Epithelial cell of proximal tubule (primary cell): ENCODE results near the gene RNF217. TPM values are rescaled to one million over a fixed set of nuclear protein-coding genes. Genes with fewer than 3 reads are reported as not detected.
A peak's percentile ranks its signal among the peaks of the same experiment; 100 is the strongest.

ENCODE experiments used
- DNase-seq: peaks from one replicate; pipeline ENCODE4 v3.0.0-alpha.2; 2011; ENCODE audit warnings: low read depth
- H3K4me3 ChIP-seq: 2 replicates; pipeline ENCODE4 v1.5.1; 2011; ENCODE audit warnings: low read depth, mild to moderate bottlenecking, low read length
- CTCF ChIP-seq: conservative IDR thresholded peaks from 2 replicates; pipeline ENCODE4 v1.5.1; 2012; ENCODE audit warnings: low read depth, mild to moderate bottlenecking, low read length
- total RNA-seq: library from RNA; depleted of rRNA; stranded (reverse); fragments of >200 nt; gene quantifications from 2 replicates; pipeline ENCODE4 v1.2.3, GENCODE V29; 2015

RNF217 gene
- total RNA-seq, 1 donor from 2014 or later, result 12.6 TPM

GRCh38 chr6:125002406-125002741 is 40.1 kb downstream of the RNF217 start:
- TF ChIP-seq CTCF, result no peak
- DNase-seq, result no peak
- no peak overlapping the region for H3K4me3 ChIP-seq

GRCh38 chr6:125003070-125003469 is 40.8 kb downstream of the RNF217 start:
- H3K4me3 ChIP-seq, result no peak overlapping the region
- DNase-seq, result no peak
- no peak for TF ChIP-seq CTCF

GRCh38 chr6:125004198-125004597 is 42.0 kb downstream of the RNF217 start:
- DNase-seq, result no peak
- no peak overlapping the region for H3K4me3 ChIP-seq
- TF ChIP-seq CTCF, result no peak

- no peak overlapping the region for H3K4me3 ChIP-seq
- no peak for TF ChIP-seq CTCF
- DNase-seq, result no peak
Observed at GRCh38 chr6:125004797-125005595, 42.8 kb downstream of the RNF217 start.

- no peak overlapping the region for H3K4me3 ChIP-seq
- DNase-seq, result peak; percentile 50
- no peak for TF ChIP-seq CTCF
Observed at GRCh38 chr6:125008261-125008703, 46.0 kb downstream of the RNF217 start.

- no peak for DNase-seq
- no peak overlapping the region for H3K4me3 ChIP-seq
- TF ChIP-seq CTCF, result no peak
Observed at GRCh38 chr6:125008957-125009356, 46.7 kb downstream of the RNF217 start.

- no peak overlapping the region for H3K4me3 ChIP-seq
- TF ChIP-seq CTCF, result no peak
- no peak for DNase-seq
Observed at GRCh38 chr6:125009578-125009977, 47.3 kb downstream of the RNF217 start.
